WERI-Rb-1 (cell line): Measurements from ENCODE around the gene IZUMO4.

Experiments used
- DNase-seq: peaks from one replicate; pipeline ENCODE4 v3.0.0-alpha.2; 2020
- H3K27ac ChIP-seq: fragments of 250-450 bp; sonication (Bioruptor Pico); 2 replicates; pipeline ENCODE4 v1.5.1; 2020; ENCODE audit warnings: mild to moderate bottlenecking, moderate library complexity
- H3K27me3 ChIP-seq: fragments of 250-450 bp; sonication (Bioruptor Pico); 2 replicates; pipeline ENCODE4 v1.5.1; 2021; ENCODE audit warnings: mild to moderate bottlenecking, low read depth, moderate library complexity; ENCODE audit not compliant: insufficient read depth, severe bottlenecking
- H3K36me3 ChIP-seq: fragments of 250-450 bp; sonication (Bioruptor Pico); 2 replicates; pipeline ENCODE4 v1.5.1; 2020; ENCODE audit warnings: mild to moderate bottlenecking, moderate library complexity
- H3K4me3 ChIP-seq: 2 replicates; pipeline ENCODE4 v1.5.1; 2011; ENCODE audit warnings: low read depth, mild to moderate bottlenecking, control low read depth, low read length
- H3K9me3 ChIP-seq: fragments of 250-450 bp; sonication (Bioruptor Pico); 2 replicates; pipeline ENCODE4 v1.5.1; 2021; ENCODE audit warnings: mild to moderate bottlenecking, moderate library complexity; ENCODE audit not compliant: severe bottlenecking
- TF ChIP-seq, protein P1 (sequence below): IDR thresholded peaks from 2 replicates; pipeline ENCODE4 v1.5.1; 2011; ENCODE audit warnings: low read depth, mild to moderate bottlenecking, control low read depth, inconsistent platforms, low read length

Gene IZUMO4

DNA sequence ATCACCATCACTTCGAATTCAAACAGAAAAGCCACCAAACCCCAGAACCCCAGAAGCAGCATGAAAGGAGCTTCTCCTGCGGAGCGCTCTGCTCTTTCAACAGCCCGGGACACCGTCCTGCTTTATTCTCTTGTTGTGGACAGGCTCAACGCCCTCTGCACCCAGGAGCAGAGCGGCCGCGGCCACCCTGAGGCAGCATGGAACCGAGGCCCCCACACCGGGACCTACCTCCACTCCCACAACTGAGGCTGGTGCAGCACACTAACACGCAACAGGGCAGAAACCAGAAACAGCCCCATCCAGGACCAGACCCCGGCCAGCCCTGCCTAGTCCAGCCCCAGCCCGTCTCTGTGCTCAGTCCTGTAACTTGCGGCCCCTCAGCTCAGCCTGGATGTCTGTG, 47.5 kb downstream of the IZUMO4 start:
- H3K36me3 ChIP-seq, result peaks cover 24% of the 10 kb centered on the region
- TF ChIP-seq, protein P1, sequence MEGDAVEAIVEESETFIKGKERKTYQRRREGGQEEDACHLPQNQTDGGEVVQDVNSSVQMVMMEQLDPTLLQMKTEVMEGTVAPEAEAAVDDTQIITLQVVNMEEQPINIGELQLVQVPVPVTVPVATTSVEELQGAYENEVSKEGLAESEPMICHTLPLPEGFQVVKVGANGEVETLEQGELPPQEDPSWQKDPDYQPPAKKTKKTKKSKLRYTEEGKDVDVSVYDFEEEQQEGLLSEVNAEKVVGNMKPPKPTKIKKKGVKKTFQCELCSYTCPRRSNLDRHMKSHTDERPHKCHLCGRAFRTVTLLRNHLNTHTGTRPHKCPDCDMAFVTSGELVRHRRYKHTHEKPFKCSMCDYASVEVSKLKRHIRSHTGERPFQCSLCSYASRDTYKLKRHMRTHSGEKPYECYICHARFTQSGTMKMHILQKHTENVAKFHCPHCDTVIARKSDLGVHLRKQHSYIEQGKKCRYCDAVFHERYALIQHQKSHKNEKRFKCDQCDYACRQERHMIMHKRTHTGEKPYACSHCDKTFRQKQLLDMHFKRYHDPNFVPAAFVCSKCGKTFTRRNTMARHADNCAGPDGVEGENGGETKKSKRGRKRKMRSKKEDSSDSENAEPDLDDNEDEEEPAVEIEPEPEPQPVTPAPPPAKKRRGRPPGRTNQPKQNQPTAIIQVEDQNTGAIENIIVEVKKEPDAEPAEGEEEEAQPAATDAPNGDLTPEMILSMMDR, result no peak
- DNase-seq, result no peak
- no peaks in the 10 kb centered on the region for H3K9me3 ChIP-seq
- no peaks in the 10 kb centered on the region for H3K27me3 ChIP-seq
- no peak overlapping the region for H3K27ac ChIP-seq
- H3K4me3 ChIP-seq, result no peak overlapping the region

DNA sequence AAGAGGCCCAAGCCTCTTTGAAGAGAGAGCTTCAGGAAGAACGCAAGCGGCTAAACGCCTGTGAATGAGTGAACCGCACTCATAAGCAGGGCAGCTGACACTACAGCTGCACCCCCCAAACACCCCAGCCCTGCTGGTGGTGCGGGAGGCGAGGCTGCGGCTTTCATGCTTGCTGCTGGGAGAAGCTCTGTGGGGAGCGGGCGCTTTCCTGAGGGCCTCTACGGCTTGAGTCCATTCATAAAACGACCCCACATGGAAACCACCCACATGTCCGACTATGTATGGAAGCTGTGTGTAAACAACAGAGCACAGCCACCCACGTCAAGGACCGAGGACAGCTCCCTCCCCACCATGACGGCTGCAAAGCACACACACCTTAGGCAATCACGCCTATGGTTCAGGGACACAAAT, 49.1 kb downstream of the IZUMO4 start:
- Histone ChIP-seq H3K27ac (no peak overlapping the region), H3K36me3 (peaks cover 35% of the 10 kb centered on the region), H3K4me3 (no peak overlapping the region), H3K9me3 (no peaks in the 10 kb centered on the region), H3K27me3 (no peaks in the 10 kb centered on the region)
- DNase-seq, result no peak
- TF ChIP-seq, protein P1, result no peak

DNA sequence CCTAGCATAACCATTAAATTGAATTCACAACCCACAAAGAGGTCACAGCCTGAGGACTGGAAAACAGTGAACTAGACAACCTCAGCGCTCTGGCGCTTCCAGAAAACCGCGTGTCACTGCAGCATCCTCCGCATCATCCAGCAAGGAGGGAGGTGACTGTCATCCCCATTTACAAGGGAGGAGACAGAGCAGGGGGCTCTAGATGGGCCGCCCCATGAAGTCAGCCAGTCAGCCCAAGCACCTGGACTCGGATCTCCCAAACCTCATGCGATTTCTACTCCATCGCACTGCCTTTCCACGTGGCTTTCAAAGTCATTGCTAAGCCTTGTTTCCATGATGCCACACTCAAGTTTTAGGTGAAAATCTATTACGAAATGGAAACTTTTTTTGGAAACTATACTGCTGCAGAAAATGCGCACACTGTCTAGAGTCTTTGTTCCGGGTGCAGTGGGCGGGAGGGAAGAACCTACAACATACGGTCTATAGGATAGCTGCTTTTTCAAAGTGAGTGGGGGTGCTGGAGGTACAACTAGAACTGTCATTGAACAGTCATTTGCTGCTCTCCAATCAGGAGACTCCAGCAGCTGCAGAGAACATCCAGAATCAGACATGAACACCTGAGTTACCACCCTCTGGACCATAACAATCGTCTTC, 51.9 kb downstream of the IZUMO4 start:
- Histone ChIP-seq H3K27me3 (no peaks in the 10 kb centered on the region), H3K36me3 (peaks cover 38% of the 10 kb centered on the region), H3K4me3 (no peak overlapping the region), H3K9me3 (no peaks in the 10 kb centered on the region), H3K27ac (no peak overlapping the region)
- DNase-seq, result no peak
- TF ChIP-seq, protein P1, result no peak
